Endothelial cell (in vitro differentiated cells): ENCODE measurements around the gene UNC93B1. TPM values are rescaled to one million over a fixed set of nuclear protein-coding genes. Genes with fewer than 3 reads are reported as not detected.
A peak's percentile ranks its signal among the peaks of the same experiment; 100 is the strongest.

Experiments used
- DNase-seq: peaks from one replicate; pipeline ENCODE4 v3.0.0; 2021; ENCODE audit warnings: low spot score
- H3K27ac Mint-ChIP-seq: one replicate; pipeline ENCODE4 v1.8.0; 2021; ENCODE audit warnings: mixed read lengths, inconsistent platforms; ENCODE audit not compliant: unreplicated experiment
- H3K27me3 Mint-ChIP-seq: one replicate; pipeline ENCODE4 v1.8.0; 2021; ENCODE audit warnings: mild to moderate bottlenecking, moderate library complexity, mixed read lengths, inconsistent platforms; ENCODE audit not compliant: unreplicated experiment
- H3K36me3 Mint-ChIP-seq: one replicate; pipeline ENCODE4 v1.8.0; 2021; ENCODE audit warnings: mild to moderate bottlenecking, low read depth, mixed read lengths, inconsistent platforms; ENCODE audit not compliant: unreplicated experiment
- H3K4me1 Mint-ChIP-seq: one replicate; pipeline ENCODE4 v1.8.0; 2021; ENCODE audit warnings: mild to moderate bottlenecking, mixed read lengths, inconsistent platforms; ENCODE audit not compliant: unreplicated experiment
- H3K4me3 Mint-ChIP-seq: one replicate; pipeline ENCODE4 v1.8.0; 2021; ENCODE audit warnings: mild to moderate bottlenecking, mixed read lengths, inconsistent platforms; ENCODE audit not compliant: unreplicated experiment
- H3K9me3 Mint-ChIP-seq: one replicate; pipeline ENCODE4 v1.8.0; 2021; ENCODE audit warnings: mixed read lengths, inconsistent platforms; ENCODE audit not compliant: unreplicated experiment
- total RNA-seq: library from RNA; stranded (reverse); fragmentation: NEBNext Ultra II Directional; extraction: Animal tissue kit (Norgen Biotek cat#: 25700); gene quantifications from one replicate; pipeline ENCODE4 v1.2.1, GENCODE V29; 2021; ENCODE audit not compliant: unreplicated experiment
- TF ChIP-seq, protein P1 (sequence below): fragments of 200-600 bp; sonication (generic); IDR thresholded peaks from one replicate; pipeline ENCODE4 v1.5.0; 2021; ENCODE audit warnings: antibody characterized with exemption; ENCODE audit not compliant: unreplicated experiment

The UNC93B1 gene
- total RNA-seq, 1 donor from 2014 or later: 13.1 TPM

- Mint-ChIP-seq H3K36me3 (peaks cover 5% of the 10 kb centered on the region), H3K4me3 (peak overlapping the region; percentile 91), H3K27me3 (peaks cover 12% of the 10 kb centered on the region), H3K4me1 (peaks cover 12% of the 10 kb centered on the region), H3K27ac (no peak overlapping the region), H3K9me3 (no peaks in the 10 kb centered on the region)
- DNase-seq: no peak
- TF ChIP-seq, protein P1, sequence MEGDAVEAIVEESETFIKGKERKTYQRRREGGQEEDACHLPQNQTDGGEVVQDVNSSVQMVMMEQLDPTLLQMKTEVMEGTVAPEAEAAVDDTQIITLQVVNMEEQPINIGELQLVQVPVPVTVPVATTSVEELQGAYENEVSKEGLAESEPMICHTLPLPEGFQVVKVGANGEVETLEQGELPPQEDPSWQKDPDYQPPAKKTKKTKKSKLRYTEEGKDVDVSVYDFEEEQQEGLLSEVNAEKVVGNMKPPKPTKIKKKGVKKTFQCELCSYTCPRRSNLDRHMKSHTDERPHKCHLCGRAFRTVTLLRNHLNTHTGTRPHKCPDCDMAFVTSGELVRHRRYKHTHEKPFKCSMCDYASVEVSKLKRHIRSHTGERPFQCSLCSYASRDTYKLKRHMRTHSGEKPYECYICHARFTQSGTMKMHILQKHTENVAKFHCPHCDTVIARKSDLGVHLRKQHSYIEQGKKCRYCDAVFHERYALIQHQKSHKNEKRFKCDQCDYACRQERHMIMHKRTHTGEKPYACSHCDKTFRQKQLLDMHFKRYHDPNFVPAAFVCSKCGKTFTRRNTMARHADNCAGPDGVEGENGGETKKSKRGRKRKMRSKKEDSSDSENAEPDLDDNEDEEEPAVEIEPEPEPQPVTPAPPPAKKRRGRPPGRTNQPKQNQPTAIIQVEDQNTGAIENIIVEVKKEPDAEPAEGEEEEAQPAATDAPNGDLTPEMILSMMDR: no peak
Measured at GRCh38 chr11:68002575-68002937, 1.3 kb downstream of the UNC93B1 start.

DNA sequence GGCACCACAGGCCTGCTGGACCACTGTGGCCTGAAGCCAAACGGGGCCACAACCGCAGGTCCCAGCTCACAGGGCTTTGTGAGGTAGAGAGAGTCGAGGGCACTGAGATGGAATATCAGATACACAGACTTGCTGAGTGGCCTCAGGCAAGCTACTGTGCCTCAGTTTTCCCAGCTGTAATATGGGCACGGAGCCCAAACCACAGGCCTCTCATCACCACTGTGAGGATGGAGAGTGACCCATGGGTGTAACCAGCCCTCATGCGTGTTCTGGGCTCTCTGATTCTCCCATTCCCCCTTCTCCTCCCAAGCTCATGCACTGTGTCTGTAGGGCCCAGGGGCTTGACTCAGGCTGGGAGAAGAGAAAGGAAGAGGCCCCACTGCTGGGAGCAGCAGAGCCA is 4.2 kb downstream of the UNC93B1 start:
- Mint-ChIP-seq H3K4me1 (peaks cover 10% of the 10 kb centered on the region), H3K27me3 (peaks cover 14% of the 10 kb centered on the region), H3K36me3 (peaks cover under 1% of the 10 kb centered on the region), H3K27ac (no peak overlapping the region), H3K9me3 (no peaks in the 10 kb centered on the region), H3K4me3 (no peak overlapping the region)
- DNase-seq: no peak
- TF ChIP-seq, protein P1: no peak

GRCh38 chr11:67999201-67999629 is 4.7 kb downstream of the UNC93B1 start:
- TF ChIP-seq, protein P1: no peak
- H3K9me3 Mint-ChIP-seq: no peaks in the 10 kb centered on the region
- H3K27me3 Mint-ChIP-seq: peaks cover 13% of the 10 kb centered on the region
- H3K36me3 Mint-ChIP-seq: peaks cover under 1% of the 10 kb centered on the region
- no peak overlapping the region for H3K27ac Mint-ChIP-seq
- DNase-seq: no peak
- H3K4me3 Mint-ChIP-seq: no peak overlapping the region
- H3K4me1 Mint-ChIP-seq: peaks cover 8% of the 10 kb centered on the region

- no peak for DNase-seq
- H3K27ac Mint-ChIP-seq: no peak overlapping the region
- peaks cover 13% of the 10 kb centered on the region for H3K27me3 Mint-ChIP-seq
- TF ChIP-seq, protein P1: no peak
- peaks cover 6% of the 10 kb centered on the region for H3K4me1 Mint-ChIP-seq
- H3K36me3 Mint-ChIP-seq: peaks cover 4% of the 10 kb centered on the region
- H3K9me3 Mint-ChIP-seq: no peaks in the 10 kb centered on the region
- no peak overlapping the region for H3K4me3 Mint-ChIP-seq
Measured at GRCh38 chr11:67998150-67999045, 5.5 kb downstream of the UNC93B1 start.

GRCh38 chr11:67997475-67997921 is 6.4 kb downstream of the UNC93B1 start:
- Mint-ChIP-seq H3K27ac (no peak overlapping the region), H3K4me3 (peak overlapping the region; percentile 64), H3K4me1 (peaks cover under 1% of the 10 kb centered on the region), H3K36me3 (peaks cover 4% of the 10 kb centered on the region), H3K27me3 (peaks cover 13% of the 10 kb centered on the region), H3K9me3 (no peaks in the 10 kb centered on the region)
- TF ChIP-seq, protein P1: no peak
- DNase-seq: no peak
